Measurements from ENCODE around the gene PTPN6.

The PTPN6 gene

GRCh38 chr12:6987956-6988553 is 36.9 kb downstream of the PTPN6 start:
- H3K4me3 ChIP-seq (ENCODE audit: low read length, poor library complexity, severe bottlenecking): no peak overlapping the region
- no peaks in the 10 kb centered on the region for H3K9me2 ChIP-seq (replicated peaks; ENCODE audit: low read depth, low read length)
- no peaks in the 10 kb centered on the region for H3K4me1 ChIP-seq (ENCODE audit: insufficient read depth, low read length, poor library complexity, severe bottlenecking)
- H3K9ac ChIP-seq (ENCODE audit: low read depth, low read length, poor library complexity, severe bottlenecking): no peak overlapping the region
- H3F3A ChIP-seq (ENCODE audit: low read depth): no peaks in the 10 kb centered on the region
- H2AFZ ChIP-seq (ENCODE audit: low read length): no peak overlapping the region
- peaks cover 11% of the 10 kb centered on the region; the same call in 1 of the 2 replicates for H3K36me3 ChIP-seq (ENCODE audit: insufficient read depth, low read length)
- H3K9me3 ChIP-seq (ENCODE audit: insufficient read depth, low read depth, low read length): no peaks in the 10 kb centered on the region
- no peak for TF ChIP-seq EZH2phosphoT487 (IDR thresholded peaks at IDR 0.05; ENCODE audit: borderline replicate concordance)
- TF ChIP-seq, protein P1, sequence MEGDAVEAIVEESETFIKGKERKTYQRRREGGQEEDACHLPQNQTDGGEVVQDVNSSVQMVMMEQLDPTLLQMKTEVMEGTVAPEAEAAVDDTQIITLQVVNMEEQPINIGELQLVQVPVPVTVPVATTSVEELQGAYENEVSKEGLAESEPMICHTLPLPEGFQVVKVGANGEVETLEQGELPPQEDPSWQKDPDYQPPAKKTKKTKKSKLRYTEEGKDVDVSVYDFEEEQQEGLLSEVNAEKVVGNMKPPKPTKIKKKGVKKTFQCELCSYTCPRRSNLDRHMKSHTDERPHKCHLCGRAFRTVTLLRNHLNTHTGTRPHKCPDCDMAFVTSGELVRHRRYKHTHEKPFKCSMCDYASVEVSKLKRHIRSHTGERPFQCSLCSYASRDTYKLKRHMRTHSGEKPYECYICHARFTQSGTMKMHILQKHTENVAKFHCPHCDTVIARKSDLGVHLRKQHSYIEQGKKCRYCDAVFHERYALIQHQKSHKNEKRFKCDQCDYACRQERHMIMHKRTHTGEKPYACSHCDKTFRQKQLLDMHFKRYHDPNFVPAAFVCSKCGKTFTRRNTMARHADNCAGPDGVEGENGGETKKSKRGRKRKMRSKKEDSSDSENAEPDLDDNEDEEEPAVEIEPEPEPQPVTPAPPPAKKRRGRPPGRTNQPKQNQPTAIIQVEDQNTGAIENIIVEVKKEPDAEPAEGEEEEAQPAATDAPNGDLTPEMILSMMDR (conservative IDR thresholded peaks at IDR 0.05; ENCODE audit: low read length): no peak
- H3K4me2 ChIP-seq (ENCODE audit: low read depth, low read length, poor library complexity, severe bottlenecking): no peak overlapping the region
- H4K20me1 ChIP-seq (ENCODE audit: insufficient read depth, low read length, poor library complexity, severe bottlenecking): no peaks in the 10 kb centered on the region
- no peaks in the 10 kb centered on the region for H3K27me3 ChIP-seq (ENCODE audit: insufficient read depth, low read length, poor library complexity, severe bottlenecking)
- no peaks in the 10 kb centered on the region for H3K79me2 ChIP-seq (ENCODE audit: insufficient read depth, low read length)

- H3K9me3 ChIP-seq (ENCODE audit: insufficient read depth, low read depth, low read length): no peaks in the 10 kb centered on the region
- H4K20me1 ChIP-seq (ENCODE audit: insufficient read depth, low read length, poor library complexity, severe bottlenecking): no peaks in the 10 kb centered on the region
- no peak overlapping the region for H3K4me2 ChIP-seq (ENCODE audit: low read depth, low read length, poor library complexity, severe bottlenecking)
- H3K79me2 ChIP-seq (ENCODE audit: insufficient read depth, low read length): no peaks in the 10 kb centered on the region
- no peaks in the 10 kb centered on the region for H3K9me2 ChIP-seq (replicated peaks; ENCODE audit: low read depth, low read length)
- H3K4me3 ChIP-seq (ENCODE audit: low read length, poor library complexity, severe bottlenecking): no peak overlapping the region
- TF ChIP-seq, protein P1 (conservative IDR thresholded peaks at IDR 0.05; ENCODE audit: low read length): no peak
- TF ChIP-seq EZH2phosphoT487 (IDR thresholded peaks at IDR 0.05; ENCODE audit: borderline replicate concordance): no peak
- H3K9ac ChIP-seq (ENCODE audit: low read depth, low read length, poor library complexity, severe bottlenecking): no peak overlapping the region
- H3K36me3 ChIP-seq (ENCODE audit: insufficient read depth, low read length): peaks cover 8% of the 10 kb centered on the region; the same call in 1 of the 2 replicates
- no peak overlapping the region for H2AFZ ChIP-seq (ENCODE audit: low read length)
- H3K4me1 ChIP-seq (ENCODE audit: insufficient read depth, low read length, poor library complexity, severe bottlenecking): no peaks in the 10 kb centered on the region
- H3K27me3 ChIP-seq (ENCODE audit: insufficient read depth, low read length, poor library complexity, severe bottlenecking): no peaks in the 10 kb centered on the region
- no peaks in the 10 kb centered on the region for H3F3A ChIP-seq (ENCODE audit: low read depth)
Observed at GRCh38 chr12:6996040-6996441, 44.9 kb downstream of the PTPN6 start.

DNA sequence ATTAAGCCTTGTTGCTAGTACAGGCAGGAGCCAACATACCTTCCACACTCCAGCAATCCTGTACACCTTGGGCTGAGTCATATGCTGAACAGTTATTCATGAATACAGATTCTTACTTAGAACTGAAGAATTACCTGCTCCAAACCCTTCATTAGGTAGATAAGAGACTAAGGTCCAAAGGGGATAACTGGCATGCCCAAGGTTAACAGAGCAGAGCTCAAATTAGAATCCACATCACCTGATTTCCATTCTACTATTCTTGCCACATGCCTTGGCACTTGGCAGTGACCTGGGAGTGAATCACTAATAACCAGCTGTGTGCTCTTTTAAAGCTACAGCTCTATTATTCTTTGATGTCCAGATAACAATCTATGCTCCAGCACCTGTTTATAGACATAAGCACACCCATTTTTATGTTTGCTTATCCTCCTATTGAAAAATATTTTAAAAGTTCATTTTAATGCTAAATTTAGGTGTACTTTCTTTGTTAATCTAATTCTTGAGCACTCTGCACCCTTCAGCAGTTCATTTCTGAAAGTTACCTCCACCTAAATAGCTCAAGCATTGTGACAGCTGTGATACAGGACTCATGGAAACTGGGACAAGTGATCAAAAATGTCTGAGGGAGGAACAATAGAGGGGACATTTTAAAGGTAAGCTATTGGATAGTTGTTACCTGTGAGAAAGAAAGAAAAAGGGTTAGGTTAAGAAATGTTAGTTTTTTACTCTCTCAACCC is 47.7 kb downstream of the PTPN6 start:
- H4K20me1 ChIP-seq (ENCODE audit: insufficient read depth, low read length, poor library complexity, severe bottlenecking): no peaks in the 10 kb centered on the region
- H3K4me2 ChIP-seq (ENCODE audit: low read depth, low read length, poor library complexity, severe bottlenecking): no peak overlapping the region
- H3K9ac ChIP-seq (ENCODE audit: low read depth, low read length, poor library complexity, severe bottlenecking): no peak overlapping the region
- TF ChIP-seq EZH2phosphoT487 (IDR thresholded peaks at IDR 0.05; ENCODE audit: borderline replicate concordance): no peak
- TF ChIP-seq, protein P1 (conservative IDR thresholded peaks at IDR 0.05; ENCODE audit: low read length): no peak
- H2AFZ ChIP-seq (ENCODE audit: low read length): no peak overlapping the region
- no peaks in the 10 kb centered on the region for H3K4me1 ChIP-seq (ENCODE audit: insufficient read depth, low read length, poor library complexity, severe bottlenecking)
- no peaks in the 10 kb centered on the region for H3K27me3 ChIP-seq (ENCODE audit: insufficient read depth, low read length, poor library complexity, severe bottlenecking)
- no peaks in the 10 kb centered on the region for H3K79me2 ChIP-seq (ENCODE audit: insufficient read depth, low read length)
- peaks cover 5% of the 10 kb centered on the region; the same call in 1 of the 2 replicates for H3K36me3 ChIP-seq (ENCODE audit: insufficient read depth, low read length)
- H3K9me2 ChIP-seq (replicated peaks; ENCODE audit: low read depth, low read length): no peaks in the 10 kb centered on the region
- H3K4me3 ChIP-seq (ENCODE audit: low read length, poor library complexity, severe bottlenecking): no peak overlapping the region
- H3F3A ChIP-seq (ENCODE audit: low read depth): no peaks in the 10 kb centered on the region
- H3K9me3 ChIP-seq (ENCODE audit: insufficient read depth, low read depth, low read length): no peaks in the 10 kb centered on the region

All from Loucy (cell line).